Purkinje cell (primary cell): ENCODE data around the gene POMP. TPM values are rescaled to one million over a fixed set of nuclear protein-coding genes. Genes with fewer than 3 reads are reported as not detected.

Experiments used
- polyA plus RNA-seq: library from polyadenylated mRNA; unstranded; fragments of >200 nt; fragmentation: Nextera tagmentation; gene quantifications from 2 replicates; pipeline ENCODE4 v1.2.1, GENCODE V29; 2014

POMP gene
- 498 and 499 TPM in 2 replicates for polyA plus RNA-seq

GRCh38 chr13:28658796-28659620, at the start of gene POMP:
POMP (plus strand) TSS chr13:28659130; CDS start chr13:28659185, 55 bp downstream.

GRCh38 chr13:28718543-28719226, 59.8 kb downstream of the POMP start, which contains the start of gene SLC46A3:
SLC46A3 (minus strand) TSS chr13:28718970; CDS start chr13:28717998, 972 bp downstream.

Other genes with a start within 250 kb of the POMP start
- 1.9 and 2.2 TPM in 2 replicates for gene FLT1, start 164.0 kb upstream of the POMP start, polyA plus RNA-seq
- gene SLC46A3, start 59.8 kb downstream of the POMP start, polyA plus RNA-seq: 30.5 and 44.1 TPM in 2 replicates
- gene MTUS2, start 161.2 kb downstream of the POMP start, polyA plus RNA-seq: 10.3 and 14.4 TPM in 2 replicates